Measurements from ENCODE around the gene KRT75.

DNA sequence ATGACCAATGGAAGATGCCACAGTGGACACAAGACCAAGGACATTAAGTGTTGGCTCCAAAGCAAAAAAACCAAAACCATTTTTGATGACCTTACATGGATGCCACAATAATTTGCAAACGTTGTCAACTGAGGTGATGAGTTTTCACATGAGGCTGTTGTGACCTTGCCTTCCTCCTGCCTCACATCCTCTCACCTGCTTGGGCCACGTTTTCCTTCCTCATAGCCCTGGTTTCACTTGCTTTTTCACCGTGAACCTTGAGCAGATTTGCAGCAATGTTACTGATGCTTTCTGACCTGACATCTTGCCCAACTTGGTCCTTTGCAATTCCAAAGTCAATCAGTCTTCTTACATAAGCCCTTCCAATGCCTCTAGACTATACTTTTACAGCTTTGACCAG is 14.1 kb upstream of the KRT75 start:
- TF ChIP-seq EZH2 (IDR thresholded peaks at IDR 0.05; ENCODE audit: borderline replicate concordance, low read depth, low read length, severe bottlenecking): no peak
- TF ChIP-seq, protein P1, sequence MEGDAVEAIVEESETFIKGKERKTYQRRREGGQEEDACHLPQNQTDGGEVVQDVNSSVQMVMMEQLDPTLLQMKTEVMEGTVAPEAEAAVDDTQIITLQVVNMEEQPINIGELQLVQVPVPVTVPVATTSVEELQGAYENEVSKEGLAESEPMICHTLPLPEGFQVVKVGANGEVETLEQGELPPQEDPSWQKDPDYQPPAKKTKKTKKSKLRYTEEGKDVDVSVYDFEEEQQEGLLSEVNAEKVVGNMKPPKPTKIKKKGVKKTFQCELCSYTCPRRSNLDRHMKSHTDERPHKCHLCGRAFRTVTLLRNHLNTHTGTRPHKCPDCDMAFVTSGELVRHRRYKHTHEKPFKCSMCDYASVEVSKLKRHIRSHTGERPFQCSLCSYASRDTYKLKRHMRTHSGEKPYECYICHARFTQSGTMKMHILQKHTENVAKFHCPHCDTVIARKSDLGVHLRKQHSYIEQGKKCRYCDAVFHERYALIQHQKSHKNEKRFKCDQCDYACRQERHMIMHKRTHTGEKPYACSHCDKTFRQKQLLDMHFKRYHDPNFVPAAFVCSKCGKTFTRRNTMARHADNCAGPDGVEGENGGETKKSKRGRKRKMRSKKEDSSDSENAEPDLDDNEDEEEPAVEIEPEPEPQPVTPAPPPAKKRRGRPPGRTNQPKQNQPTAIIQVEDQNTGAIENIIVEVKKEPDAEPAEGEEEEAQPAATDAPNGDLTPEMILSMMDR (IDR thresholded peaks at IDR 0.05; ENCODE audit: borderline replicate concordance, extremely low read depth, low read length, poor library complexity, severe bottlenecking): no peak
